Hypothalamus (tissue), 51 donors: ENCODE results near the gene OVOL2.

Experiments used
- DNase-seq, 51 donors: peaks; one replicate each; lab custom pipeline; 2025; lab: John Stamatoyannopoulos, UW

OVOL2 gene

DNA sequence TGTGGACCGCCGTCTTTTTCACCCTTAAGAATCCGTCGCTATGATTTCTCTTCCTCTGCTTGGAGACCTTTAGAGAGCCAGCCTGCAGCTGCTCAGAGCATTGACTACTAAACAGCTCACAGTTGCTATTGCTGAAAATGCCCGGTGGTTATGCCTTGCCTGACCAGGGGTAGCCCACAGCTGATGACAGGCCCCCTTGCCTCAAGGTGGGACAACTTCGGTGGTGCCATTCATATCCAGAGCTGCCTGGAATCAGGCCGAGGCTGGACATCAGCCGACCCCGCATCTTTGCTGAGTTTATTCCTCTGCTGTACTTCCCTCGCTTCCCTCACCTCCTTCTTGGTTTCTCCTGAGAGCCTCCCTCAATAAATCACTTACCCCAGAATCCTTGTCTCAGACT is 39.6 kb downstream of the OVOL2 start:
- no peak for DNase-seq

DNA sequence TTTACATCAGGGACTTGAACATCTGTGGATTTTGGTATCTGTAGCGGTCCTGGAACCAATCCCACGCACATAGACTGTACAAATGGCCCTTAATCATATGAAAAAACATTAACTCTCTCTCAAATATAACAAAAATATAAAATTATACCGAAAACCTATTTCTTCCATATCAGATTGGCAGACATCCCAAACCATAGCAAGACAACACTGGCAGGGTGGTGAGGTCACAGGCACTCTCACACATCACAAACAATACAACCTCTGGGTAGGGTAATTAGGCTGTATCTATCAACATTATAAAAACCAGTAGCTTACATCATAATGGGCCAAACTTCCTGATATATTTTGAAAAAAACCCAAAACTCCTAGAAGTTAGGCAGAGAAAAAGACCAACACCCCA is 40.9 kb downstream of the OVOL2 start:
- no peak for DNase-seq

DNA sequence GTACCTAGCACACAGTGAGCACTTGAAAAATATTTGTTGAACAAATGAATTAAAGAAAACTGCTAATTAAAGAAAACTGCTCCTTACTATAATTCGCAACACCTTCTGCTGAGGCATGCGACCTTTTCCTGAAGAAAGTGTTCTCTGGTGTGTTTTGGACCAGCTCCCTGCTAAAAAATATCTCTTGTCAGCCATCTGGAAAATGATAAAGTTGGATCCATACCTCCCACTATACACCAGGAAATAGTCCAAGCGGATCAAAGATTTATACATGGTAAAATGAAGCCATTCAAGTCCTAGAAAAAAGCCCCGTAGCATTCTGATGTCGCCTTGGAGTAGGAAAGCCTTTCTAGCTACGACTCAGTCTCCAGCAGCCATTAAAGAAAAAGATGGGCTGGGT is 43.3 kb downstream of the OVOL2 start:
- DNase-seq = no peak

DNA sequence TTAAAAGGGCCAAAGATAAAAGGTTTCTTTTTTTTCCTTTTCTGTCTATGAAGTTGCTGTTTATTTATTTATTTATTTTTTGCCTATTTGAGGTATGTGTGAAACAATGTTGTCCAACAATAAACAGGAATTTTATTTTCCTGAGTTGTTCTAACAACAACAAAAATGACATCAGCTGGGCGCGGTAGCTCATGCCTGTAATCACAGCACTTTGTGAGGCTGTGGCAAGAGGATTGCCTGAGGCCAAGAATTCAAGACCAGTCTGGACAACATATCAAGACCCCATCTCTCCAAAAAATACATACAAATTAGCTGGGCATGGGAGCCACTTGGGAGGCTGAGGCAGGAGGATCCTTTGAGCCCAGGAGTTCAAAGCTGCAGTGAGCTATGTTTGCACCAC is 44.8 kb downstream of the OVOL2 start:
- DNase-seq = no peak

DNA sequence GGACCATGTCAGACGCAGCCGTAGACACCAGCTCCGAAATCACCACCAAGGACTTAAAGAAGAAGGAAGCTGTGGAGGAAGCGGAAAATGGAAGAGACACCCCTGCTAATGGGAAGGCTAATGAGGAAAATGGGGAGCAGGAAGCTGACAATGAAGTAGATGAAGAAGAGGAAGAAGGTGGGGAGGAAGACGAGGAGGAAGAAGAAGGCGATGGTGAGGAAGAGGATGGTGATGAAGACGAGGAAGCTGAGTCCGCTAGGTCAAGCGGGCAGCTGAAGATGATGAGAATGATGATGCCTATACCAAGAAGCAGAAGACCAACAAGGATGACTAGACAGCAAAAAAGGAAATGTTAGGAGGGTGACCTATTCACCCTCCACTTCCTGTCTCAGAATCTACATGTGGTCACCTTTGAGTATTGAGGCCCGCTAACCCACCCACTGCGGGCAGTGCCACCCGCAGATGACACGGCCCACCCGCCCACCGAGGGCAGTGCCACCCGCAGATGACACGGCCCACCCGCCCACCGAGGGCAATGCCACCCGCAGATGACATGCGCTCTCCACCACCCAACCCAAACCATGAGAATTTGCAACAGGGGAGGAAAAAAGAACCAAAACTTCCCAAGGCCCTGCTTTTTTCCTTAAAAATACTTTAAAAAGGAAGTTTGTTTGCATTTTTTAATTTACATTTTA is 45.6 kb downstream of the OVOL2 start:
- DNase-seq = no peak

DNA sequence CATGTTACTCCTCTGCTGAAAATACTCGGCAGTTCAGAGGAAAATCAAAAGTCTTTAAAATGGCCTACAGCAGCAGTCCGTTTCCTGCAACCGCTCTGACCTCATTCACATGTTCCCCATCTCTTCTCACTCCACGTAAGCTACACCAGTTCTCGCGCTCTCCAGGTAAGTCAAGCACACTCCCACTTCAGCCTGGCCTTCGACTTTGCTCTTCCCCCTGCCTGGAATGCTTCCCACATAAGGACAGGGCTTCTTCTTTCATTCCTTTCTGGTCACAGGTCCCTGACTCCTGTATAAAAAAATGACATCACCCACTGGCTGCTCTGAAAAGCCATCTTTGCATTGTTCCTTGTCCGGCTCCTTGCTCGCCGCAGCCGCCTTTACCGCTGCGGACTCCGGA is 46.2 kb downstream of the OVOL2 start:
- no peak for DNase-seq

DNA sequence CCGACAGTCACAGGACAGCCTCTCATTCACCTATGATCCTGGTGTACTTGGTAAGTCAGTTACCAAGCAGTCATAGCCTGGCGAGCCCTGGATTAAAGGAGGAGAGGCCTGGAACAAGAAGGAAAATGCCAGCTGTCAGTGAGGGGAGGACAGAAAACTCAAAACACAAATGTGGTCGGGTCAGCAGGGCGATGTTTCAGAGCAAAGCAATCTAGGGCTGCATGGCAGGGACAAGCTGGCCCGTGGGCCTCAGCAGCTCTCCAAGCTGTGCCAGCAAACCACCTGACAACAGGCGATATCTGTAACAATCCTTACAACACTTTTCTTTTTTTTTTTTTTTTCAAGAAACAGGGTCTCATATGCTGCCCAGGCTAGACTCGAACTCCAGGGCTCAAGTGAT is 48.6 kb downstream of the OVOL2 start:
- no peak for DNase-seq

DNA sequence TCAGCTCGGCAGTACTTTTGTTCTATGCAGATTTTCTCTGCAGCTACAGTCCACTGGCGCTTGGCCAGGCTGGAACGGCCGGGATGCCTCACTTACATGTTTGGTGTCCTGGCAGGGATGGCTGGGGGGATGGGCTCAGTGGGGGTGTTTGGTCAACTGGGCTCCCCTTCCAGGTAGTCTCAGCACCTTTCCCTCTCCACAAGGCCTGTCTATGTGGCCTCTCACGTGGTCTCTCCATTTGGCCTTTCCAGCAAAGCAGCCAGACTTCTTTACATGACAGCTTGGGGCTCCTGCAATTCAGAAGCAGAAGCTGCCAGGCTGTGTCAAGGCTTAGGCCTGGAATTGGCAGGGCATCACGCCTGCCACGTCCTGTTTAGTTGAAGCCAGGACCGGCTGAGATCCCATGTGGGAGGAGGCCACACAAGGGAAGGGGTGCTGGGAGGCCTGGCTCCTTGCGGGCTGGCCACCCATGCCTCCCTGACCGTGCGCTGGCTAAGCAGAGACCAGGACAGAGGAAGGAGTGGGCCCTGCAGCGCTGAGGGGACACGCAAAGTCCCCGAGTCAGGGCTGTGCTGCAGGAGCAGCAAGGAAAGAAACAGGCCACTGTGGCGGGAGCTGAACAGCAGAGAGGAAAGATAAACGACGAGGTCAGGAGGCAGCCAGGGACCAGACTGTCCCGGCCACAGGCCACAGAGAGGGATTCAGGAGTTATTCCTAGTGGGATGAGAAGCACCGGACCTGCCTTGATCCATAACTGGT is 50.0 kb downstream of the OVOL2 start:
- DNase-seq = peak in 6 of 51 donors; percentile 2 to 37 (median 8)

DNA sequence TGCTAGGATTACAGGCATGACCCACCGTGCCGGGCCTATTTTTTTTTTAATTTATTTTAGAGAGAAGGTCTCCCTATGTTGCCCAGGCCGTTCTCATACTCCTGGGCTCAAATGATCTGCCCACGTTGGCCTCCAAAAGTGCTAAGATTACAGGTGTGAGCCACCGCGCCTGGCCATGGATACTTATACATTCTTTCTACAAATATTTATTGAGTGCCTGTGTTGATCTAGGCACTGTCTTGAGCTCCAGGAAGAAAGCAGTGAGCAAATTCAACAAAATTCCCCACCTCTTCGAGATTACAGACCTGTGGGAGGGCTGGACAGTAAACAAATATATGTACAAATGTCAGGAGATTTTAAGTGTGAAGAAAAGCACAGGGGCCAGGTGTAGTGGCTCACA is 51.0 kb downstream of the OVOL2 start:
- no peak for DNase-seq

DNA sequence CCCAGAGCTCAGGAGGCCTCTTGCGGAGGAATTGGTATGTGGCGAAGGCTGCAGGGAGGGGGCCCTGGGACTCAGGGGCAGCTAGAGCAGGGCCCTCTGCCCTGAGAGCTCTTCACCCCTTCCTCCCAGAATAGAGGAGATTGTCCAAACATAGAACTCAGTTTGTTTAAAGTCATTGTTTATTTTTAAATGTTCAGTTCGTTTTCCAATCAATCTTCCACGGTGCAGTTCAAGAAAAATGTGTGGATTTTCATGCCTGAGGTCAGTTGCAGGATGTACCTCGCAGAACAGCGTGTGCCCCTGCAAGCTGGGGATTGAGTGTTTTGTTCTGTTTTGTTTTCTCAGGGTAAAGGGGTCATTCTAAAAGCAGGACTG is 51.7 kb downstream of the OVOL2 start:
- no peak for DNase-seq

DNA sequence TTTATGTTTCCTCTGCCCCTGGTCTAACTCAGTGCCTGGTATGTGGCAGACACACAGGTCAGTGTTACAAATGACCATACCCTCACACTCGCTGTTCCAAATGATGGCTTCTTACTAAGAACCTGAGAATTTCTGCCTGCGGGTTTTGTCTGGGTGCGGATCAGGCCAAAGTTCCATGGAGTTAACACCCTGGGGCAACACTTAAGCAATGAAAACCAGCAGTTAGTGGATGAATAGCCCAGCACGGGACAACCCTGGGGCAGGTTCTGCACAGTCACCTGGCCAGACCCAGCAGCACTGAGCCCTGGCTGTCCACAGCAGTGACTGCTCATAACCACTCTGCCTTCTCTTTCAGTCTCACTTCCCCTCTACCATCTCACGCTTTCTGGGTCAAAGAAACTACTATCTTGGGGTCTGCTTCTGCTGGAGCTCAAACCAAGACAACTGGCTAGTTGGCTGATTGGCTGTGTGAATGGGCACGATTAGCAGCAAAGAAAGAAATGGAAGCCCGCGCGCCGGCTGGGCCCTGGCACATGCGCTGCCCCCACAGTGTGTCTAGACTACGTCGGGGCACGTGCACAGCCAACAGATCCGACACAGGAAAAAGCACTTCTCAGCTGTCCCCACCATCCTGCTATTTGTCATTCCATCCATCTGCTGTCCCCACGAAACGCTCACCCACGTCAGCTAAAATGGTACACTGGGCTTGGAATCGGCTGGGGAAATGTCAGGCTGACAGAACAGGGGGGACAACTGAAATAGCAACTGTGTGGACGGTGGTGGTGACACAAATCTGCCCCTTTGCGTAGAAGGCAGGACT is 52.3 kb downstream of the OVOL2 start:
- peak in 1 of 51 donors; percentile 60 for DNase-seq

DNA sequence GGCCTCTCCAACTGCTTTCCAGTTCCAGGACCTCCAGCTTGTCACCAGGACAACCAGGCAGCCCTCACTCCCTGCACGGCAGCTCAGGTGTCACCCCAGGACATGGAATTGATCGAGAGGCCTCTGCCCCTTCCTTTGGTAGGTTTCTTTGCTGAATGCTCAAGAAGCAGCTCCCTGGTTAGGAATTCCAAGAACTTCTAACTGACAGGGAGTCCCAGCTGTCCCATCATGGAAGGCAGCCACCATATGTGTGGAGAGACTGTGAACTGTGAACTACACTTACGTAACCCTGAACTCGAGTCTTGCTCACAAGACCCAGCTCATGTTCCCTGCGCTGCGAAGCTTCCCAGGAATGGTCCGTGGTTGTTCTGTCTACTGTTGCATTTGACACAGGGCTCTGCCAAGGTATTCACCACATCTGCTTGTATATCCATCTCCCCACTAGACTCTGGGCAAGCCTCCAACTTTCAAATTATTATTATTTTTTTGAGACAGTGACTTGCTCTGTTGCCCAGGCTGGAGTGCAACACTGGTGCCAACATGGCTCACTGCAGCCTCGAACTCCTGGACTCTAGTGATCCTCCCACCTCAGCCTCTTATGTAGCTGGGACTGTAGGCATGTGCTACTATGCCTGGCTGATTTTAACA is 53.2 kb downstream of the OVOL2 start:
- no peak for DNase-seq

DNA sequence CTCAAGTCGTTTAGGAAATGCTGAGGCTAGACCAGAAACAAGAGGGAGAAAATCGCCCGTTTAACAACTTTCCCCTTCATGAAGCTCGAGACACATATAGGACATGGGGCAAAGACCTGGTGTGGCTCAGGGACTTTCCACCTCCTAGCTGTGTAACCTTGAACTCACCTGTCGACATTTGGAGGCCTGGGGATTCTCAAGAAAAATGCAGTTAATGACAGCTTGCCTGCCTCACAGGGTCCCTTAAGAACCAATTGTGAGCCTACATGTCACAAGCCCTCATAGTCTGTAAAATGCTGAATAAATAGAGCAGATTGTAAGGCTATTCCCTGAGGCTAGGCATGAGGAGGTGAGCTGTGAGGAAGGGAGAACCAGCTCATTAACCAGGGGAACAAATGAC is 53.8 kb downstream of the OVOL2 start:
- no peak for DNase-seq

DNA sequence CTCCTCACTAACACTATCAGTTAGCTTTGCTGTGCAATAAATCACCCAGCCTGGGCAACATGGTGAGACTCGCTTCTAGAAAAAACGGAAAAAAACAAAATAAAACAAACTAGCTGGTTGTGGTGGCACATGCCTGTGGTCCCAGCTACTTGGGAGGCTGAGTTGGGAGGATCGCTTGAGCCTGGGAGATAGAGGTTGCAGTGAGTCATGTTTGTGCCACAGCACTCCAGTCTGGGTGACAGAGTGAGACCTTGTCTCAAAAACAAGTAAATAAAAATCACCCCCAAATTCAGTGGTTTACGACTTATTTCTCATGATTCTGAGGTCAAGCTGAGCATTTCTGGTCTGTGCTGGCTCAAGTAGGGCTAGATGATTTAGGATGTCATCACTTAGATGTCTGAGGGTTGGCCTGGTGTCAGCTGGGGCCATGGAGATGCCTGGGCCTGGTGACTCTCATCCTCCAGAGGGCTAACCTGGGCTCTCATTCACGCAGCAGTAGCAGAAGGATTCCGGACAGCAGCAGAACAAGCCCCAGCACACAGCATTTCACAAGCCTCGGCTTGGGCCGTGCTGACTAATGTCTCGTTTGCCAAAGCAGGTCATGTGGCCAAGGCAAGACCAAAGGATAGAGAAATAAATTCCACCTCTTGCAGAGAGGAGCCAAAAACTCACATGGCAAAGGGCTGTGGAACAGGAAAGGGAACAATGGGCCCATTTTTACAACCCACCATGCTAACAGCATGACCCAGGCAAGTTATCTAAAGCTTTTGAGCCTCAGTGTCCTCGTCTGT is 56.4 kb downstream of the OVOL2 start:
- peak in 32 of 51 donors; percentile 7 to 78 (median 40) for DNase-seq

DNA sequence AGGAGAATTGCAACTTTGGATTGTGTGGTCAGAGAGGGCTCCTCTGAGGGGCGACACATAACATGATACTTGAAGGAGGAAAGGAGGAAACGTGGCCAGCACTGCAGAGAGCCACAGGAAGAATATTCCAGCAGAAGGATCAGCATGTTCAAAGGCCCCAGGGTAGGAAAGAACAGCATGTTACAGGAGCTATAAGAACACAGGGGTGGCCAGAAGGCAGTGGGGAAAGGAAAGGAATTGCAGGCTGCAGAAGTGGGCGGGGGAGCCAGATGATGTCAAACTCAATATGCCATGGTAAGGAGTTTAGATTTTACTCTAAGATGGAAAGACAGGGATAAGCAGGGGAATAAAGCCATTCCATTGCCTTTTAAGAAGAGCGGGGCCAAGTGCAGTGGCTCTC is 58.1 kb downstream of the OVOL2 start:
- DNase-seq = no peak

DNA sequence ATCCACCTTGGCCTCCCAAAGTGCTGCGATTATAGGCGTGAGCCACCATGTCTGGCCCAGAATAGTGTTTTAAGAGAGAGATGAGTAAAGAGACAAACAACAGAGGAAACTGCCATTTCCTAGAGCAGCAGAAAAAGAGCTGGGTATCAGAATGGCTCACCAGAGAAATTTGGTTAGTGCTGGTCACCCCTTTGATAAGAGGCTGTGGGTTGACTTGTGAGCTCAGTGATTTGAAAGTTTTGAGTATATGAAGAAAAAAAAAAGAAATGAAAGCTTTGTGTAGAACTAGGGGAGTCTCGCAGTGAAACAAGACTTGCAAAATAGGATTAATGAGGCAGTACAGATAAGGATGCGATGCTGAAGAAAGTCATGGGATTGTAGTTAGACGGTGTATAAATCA is 59.3 kb downstream of the OVOL2 start:
- no peak for DNase-seq

DNA sequence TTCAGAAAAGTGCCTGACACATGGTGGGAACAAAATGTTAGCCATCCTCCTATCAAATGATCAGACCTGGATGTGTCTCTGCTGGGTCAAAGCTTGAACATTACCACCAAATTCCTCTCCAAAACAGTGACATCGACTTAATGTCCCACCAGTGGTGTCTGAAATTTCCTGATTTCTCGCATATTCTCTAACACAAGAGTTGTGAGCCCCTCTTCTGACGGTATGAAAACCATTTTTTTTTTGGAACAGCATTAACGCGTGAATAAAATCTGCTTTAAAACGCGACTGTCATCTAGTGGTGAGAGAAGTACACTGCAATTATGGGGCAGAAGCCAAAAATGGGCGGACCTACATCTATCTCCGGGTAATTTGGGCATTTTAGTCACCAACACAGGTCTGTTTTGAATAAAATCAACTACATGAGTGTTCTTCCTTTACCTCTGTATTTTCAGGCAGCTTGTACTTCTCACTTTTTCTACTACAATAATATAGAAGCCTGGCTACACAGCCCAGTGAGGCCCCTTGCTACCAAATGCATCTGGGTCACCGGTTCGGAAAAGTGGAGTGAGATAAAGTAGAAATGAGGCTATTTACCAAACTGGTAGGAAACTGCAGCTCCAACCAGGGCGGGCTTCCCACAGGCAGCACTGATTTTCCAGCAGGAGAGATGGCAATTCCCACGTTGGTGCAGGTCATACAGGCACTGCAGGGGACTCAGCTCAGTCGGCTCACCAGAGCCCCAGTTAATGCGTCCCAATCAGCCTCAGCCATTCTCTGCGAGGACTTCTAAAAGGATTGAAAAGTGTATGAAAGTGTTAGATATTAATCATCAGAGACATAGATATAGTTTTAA is 61.5 kb downstream of the OVOL2 start:
- peak in 7 of 51 donors; percentile 6 to 52 (median 28) for DNase-seq

DNA sequence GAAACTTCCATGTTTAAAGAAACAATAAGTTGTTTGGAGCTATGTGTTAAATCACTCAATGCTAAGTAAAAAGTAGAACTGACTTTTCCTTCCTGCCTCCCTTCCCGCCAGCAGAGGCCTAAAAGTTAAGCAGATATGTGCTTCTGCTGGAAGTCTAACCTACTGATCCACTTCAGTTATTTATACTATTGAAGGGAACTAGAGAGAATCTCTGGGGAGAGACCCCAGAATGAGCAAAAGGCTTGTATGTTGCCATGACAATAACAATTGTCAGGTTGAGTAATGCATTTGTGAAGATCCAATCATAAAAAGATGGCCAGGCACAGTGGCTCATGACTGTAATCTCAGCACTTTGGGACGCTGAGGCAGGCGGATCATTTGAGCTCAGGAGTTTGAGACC is 64.2 kb downstream of the OVOL2 start:
- no peak for DNase-seq

DNA sequence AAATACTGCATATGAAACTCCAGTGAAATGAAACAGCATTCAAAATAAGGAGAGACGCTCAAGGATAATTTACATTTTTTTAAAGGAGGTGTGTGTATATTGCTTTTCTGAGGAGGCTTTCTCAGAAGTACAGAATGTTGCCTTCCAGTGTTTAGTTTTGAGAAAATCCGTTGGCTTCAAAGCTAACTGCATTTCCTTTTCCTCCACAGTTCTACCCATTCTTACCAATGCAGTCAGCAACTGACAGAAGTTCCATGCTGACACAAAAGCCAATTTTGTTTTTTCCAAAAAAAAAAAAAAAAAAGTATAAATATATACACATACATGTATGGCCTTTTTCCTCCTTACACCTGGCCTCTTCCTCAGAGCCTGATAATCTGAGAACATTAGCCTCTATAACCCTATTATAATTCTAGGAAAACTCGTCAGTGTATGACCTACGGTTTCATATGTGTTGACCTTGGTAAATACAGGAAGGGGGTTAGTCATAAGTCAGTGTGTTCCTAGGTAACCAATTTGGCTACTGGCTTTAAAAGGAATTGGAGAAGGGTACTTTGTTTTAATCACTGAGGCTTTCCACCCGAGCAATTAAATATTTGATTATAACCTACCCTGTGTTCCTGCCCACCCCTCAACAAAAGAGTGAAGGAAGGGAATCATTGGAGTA is 64.7 kb downstream of the OVOL2 start:
- no peak for DNase-seq
